HG03025 (cell line): ENCODE results near the gene CYTIP.

ENCODE experiments used
- ATAC-seq: cut with Tn5 transposase; IDR thresholded peaks from one replicate; pipeline ENCODE4 v1.9.1; 2021; ENCODE audit warnings: mild to moderate bottlenecking, moderate library complexity; ENCODE audit not compliant: unreplicated experiment, low FRiP score

The CYTIP gene

GRCh38 chr2:157465554-157465953 lies 21.7 kb upstream of the CYTIP start:
- ATAC-seq: no peak

GRCh38 chr2:157463002-157463401 lies 19.1 kb upstream of the CYTIP start:
- ATAC-seq: no peak

GRCh38 chr2:157460897-157461296 lies 17.0 kb upstream of the CYTIP start:
- no peak for ATAC-seq

- no peak for ATAC-seq
Observed at GRCh38 chr2:157460384-157460837, 16.5 kb upstream of the CYTIP start.

- no peak for ATAC-seq
Observed at GRCh38 chr2:157459486-157459885, 15.6 kb upstream of the CYTIP start.

GRCh38 chr2:157447741-157448140 lies 3.9 kb upstream of the CYTIP start:
- no peak for ATAC-seq

GRCh38 chr2:157447031-157447430 lies 3.1 kb upstream of the CYTIP start:
- ATAC-seq: no peak

GRCh38 chr2:157444641-157445040 lies 752 bp upstream of the CYTIP start:
- ATAC-seq: no peak

GRCh38 chr2:157443090-157443489 lies 799 bp downstream of the CYTIP start:
- ATAC-seq: no peak

- ATAC-seq: no peak
Observed at GRCh38 chr2:157442636-157443035, 1.3 kb downstream of the CYTIP start.

GRCh38 chr2:157442191-157442590 lies 1.7 kb downstream of the CYTIP start:
- no peak for ATAC-seq

GRCh38 chr2:157441072-157441454 lies 2.8 kb downstream of the CYTIP start:
- peak; percentile 47 for ATAC-seq

GRCh38 chr2:157440404-157441071 lies 3.4 kb downstream of the CYTIP start:
- ATAC-seq: no peak

- ATAC-seq: peak; percentile 35
Observed at GRCh38 chr2:157439824-157440186, 4.1 kb downstream of the CYTIP start.

- no peak for ATAC-seq
Observed at GRCh38 chr2:157438863-157439823, 4.7 kb downstream of the CYTIP start.

GRCh38 chr2:157433394-157433793 lies 10.5 kb downstream of the CYTIP start:
- ATAC-seq: no peak

- no peak for ATAC-seq
Observed at GRCh38 chr2:157432475-157433106, 11.3 kb downstream of the CYTIP start.

GRCh38 chr2:157431176-157431575 lies 12.7 kb downstream of the CYTIP start:
- ATAC-seq: no peak

GRCh38 chr2:157428500-157429175 lies 15.3 kb downstream of the CYTIP start:
- ATAC-seq: no peak

- no peak for ATAC-seq
Observed at GRCh38 chr2:157427922-157428303, 16.0 kb downstream of the CYTIP start.
